Kidney tubule cell (primary cell): ENCODE measurements around the gene LRRC4C.

ENCODE experiments used
- DNase-seq: peaks from one replicate; pipeline ENCODE4 v3.0.0-alpha.2; 2018; ENCODE audit warnings: low spot score

The LRRC4C gene

DNA sequence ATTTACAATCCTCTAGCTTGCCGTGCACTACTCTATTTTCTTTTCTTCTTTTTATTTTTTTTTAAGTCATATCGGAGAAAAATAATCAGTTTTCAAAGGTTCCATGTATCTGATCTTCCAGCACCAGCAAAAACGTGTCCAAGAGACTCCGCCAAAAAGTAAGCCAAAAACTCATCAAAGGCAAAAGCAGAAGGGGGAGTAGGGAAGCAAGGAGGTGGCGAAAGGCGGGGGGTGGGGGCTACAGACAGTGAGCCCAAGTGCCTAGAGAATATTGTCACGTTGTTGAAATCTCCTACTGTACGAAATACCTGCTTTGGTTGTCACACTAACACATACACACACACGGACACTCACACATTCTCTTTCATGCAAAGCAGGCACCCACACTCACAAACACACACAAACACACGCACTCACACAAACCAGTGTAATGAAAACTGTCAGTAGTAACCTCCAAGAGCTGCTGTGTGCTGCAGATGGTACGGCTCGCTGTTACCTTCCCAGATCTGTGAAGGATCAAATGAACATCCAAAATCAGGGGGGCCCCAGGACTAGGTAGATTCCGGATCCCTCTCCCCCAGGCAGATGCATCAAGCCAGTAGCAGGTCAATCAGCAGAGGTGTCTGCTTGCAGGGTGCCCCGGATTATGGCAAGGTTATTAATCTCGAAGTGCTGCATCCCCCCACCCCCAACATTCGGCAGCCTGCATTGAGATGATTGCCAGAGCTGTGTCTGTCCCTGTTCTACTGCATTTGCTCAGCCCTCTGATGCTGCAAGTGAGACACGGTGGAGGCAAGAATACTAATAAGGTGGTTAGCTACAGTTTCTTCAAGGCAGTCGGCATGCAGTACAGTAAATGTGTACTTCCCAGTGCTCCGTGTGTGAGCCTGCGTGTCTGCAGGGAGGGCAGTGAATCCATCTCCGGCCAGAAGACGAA lies at the start of gene LRRC4C:
TSS of gene LRRC4C (minus strand) at position 188 of the 937 bp plus-strand sequence.
- DNase-seq, result no peak

DNA sequence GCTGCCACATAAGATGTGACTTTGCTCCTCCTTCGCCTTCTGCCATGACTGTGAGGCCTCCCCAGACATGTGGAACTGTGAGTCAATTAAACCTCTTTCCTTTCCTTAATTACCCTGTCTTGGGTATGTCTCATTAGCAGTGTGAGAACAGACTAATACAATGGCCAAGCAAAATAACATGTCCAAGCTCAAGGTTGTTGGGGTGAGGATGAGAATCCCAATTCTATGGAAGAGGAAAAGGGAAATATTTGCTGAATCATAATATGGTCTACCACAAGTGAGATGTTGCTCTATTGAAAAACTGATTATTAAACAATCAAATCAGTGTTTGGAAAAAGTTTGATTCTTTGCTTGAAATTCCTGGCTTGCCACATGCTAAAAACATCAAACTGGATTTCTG lies 48.7 kb upstream of the LRRC4C start:
- no peak for DNase-seq

DNA sequence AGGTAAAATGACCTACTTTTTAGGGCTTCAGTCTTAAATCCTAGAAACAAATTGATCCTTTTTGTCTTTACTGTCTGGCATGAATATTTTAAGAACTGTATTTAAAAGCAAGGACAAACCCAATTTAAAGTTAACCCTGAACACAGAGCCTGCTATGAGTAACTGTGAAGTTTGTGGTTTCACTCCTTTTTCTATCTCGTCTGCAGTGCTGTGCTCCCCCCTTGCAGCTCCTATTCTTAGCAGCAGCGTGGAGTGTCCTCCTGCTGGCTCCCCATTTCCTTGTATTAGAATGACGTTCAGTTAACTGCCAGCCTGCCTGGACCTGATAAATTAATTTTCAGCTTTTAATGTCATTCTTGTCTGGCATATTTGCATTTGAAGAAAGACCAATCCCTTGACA lies 40.0 kb upstream of the LRRC4C start:
- DNase-seq, result no peak

DNA sequence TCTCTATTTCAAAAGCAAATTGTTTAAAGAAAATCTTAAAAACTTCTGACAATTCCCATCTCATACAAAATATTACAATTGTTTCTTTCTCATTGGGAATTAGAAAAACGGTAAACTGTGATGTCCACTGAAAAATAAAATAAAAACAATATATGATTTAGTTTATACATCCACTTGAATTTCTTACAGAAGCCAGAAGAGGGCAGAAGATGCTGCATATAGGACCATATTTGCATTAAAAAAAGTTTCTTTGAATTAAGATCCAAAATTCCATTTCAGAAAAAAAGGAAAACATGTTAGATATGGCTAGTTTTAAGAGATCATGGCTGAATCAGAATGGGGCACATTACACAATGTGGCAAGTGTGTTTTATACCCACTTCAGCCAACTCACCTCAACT lies 39.3 kb upstream of the LRRC4C start:
- DNase-seq, result peak; percentile 5

DNA sequence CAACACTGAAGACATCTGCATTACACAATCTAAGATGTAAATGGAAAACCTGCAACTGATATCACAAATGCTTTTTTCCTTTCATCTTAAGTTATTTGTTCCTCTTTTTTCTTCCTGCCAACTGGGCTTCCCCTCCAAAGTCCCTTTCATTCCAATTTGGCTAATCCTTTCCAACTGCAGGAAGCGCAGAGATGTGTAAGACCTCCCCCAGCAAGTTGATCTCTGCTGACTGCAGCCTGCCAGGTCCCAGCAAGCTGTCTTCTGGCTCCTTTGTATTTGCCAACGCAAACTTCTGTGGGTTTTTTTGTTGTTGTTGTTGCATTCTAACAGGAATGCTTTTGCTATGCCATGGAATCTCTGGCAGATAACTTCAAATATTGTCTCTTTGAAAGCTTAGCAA lies 38.5 kb upstream of the LRRC4C start:
- DNase-seq, result no peak

DNA sequence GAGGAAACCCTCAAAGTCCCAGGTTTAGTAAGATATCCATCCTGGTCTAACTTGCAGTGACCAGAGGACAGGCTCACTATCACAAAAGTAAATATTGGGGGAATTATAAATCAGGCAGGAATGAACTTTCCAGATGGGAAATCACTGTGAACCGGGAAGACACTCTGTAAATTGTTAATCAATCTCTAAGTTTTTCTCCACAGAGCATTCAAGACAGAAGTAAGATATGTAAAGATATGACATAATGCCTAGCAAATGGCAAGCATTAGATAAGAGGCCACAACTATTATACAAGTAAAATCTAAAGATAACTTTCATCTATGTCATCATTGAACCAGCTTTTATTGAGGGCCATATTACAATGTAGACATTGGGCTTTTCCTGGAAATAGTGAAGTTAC lies 35.3 kb upstream of the LRRC4C start:
- DNase-seq, result no peak

DNA sequence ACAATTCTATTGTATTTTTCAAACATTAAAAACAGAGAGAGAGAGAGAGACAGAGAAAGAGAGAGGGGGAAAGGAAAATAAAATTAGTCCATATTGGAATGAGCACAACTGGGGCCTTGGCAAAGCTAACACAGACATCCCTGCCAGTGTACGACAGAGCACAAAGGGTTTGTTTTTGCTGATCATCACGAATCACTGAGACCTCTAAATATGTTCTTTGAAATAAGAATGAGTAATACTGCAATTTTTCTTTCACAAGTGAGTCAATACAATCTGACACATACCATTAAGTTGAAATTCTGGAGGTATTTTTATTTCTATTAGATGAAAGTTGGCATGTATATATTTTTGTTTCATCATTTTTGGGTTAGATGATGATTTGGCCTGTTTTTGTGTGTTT lies 27.0 kb upstream of the LRRC4C start:
- peak; percentile 3 for DNase-seq

DNA sequence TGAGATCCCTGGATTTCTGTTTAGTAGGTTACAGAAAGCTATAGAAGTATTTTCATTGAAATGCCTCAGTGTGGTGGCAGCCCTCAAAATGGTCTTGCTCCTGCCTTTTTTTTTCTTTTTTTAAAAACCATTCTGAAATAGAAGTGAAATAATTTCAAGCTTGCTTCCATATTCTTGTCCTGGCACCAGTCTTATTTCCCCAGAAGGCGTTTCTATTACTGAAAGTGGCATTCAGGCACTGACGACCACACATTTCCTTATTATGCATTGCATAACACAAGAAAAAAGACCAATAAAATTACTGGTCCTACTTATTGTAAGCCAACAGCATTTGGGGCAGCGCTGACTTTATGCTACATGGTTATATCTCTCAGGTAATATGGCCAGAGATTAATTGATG lies 24.5 kb upstream of the LRRC4C start:
- DNase-seq, result no peak

DNA sequence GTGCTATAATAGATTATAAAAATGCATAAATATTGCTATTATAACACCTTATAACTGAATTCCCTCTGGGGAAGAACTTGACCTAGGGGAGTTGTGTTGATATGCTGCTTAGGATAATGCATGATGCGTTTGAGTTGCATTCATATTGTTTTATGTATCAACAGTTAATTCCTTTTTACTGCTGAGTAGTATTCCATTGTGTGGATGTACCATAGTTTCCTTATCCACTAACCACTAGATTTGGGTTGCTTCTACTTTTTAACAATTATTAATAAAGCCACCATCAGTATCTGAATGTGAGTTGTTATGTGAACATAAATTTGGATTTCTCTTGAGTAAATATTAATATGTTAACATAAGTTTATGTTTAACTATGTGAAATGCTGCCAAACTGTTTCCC lies 19.7 kb upstream of the LRRC4C start:
- no peak for DNase-seq

DNA sequence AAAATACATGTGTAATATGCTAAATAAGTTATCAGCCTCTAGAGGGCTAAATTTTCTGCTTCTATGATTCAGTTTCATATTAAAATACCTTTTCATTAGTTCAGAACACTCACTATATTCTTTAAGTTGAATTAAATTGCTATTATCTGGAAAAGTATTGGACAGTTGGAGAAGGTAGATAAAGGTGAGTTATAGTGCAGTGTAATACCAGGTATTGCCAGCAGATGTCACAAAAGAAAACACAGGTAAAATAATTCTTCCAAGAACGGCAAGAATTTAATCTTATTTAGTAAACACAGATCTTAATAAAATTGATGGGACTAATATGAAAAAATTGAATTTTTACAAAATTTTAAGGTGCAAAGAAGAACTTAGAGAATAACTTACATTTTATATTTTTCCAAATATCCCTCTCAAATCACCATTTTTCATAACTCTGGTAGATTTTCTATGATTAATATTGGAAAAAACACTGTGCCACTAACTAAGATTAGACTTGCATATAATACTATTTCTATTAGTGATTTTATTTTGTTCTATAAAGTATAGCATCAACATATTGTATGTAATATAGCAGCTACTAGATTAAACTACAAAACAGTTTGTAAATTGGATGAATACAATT lies 1.7 kb upstream of the LRRC4C start:
- DNase-seq, result peak; percentile 27

DNA sequence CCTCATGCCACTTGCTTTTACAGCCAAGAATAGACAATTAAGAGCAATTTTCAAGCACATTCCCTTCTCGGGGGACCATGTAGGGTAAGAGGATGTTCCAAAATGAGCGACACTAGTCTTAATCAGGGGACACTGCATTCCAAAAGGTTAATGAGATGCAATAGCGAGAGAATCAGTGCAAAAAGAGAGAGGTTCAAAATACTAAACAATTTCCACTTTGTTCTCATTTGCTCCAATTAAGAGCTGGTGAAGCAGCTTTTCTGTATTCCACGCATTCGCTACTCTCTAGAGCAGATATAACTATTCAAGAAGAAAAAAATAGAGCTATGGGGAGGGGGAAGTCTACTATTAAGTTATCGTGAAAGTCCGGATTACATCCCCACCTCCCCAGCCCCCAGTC lies 811 bp downstream of the LRRC4C start:
- no peak for DNase-seq

DNA sequence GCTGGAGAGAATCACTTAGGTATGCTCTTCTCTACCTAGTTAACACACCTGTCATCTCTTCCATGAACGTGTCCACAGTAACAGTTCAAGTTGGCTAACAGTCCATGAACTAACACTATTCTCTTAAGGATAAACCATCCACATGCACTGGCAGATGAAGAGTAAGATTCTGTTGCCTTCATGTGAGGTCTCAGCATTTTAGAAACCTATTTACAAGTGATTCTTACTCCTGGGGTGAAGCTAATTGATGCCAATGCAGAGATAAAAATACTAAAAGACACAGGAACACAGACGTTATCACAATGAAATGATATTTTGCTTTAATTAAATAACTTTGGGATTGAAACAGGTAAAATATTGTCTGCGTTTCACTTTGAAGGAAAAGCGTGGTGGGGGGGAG lies 1.3 kb downstream of the LRRC4C start:
- no peak for DNase-seq

DNA sequence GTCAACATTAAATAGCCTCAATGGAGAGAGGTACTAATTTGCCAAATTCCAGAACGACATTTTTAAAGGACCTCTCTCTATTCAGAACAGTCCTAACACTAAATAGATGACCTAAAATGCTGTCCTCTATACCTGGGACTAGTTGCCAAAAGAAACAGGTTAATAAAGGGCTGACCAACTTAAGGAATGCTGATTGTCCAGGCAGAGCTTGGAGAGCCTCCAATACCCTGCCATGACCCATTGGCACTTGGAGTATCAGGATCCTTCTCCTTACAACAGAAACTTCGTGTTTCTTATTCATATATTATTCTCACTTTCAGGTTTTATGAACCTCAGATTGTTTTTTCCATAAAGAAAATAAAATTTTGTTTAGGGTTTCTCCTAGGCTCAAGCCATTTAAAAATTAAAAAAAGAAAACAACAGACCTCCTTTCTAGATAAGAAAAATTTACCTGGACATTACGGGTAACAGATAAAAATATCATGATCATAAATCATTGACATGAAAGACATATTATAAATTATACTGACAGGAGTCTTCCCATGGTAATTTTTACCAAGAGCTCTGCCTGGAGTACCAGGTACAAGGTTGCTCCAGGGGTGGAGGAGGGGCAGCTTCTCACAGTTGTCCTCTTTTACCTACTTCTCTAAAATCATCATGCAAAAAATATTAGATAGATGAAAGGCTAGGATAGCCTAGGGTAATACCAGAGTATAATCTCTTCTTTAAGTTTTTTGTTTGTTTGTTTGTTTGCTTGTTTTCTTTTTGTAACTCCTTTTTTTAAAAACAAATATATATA lies 2.0 kb downstream of the LRRC4C start:
- no peak for DNase-seq

DNA sequence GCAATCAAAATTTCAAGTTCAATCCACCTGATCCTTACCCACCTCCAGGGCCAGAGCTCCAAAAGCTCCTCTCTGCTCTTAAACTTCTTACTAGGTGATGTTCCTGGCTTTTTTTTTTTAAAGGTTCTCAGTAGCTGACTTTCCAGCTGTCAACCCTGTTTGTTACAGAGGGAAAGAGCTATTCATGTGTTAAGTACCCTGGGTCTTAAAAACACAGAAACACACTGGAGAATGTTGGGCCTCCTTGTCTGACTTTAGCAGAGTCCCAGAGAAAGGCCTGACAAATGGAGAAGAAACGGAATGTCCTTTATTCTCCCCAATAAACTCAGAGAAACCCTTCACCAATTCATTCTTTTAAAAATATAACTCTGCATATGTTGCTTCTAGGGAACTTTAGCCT lies 3.2 kb downstream of the LRRC4C start:
- no peak for DNase-seq

DNA sequence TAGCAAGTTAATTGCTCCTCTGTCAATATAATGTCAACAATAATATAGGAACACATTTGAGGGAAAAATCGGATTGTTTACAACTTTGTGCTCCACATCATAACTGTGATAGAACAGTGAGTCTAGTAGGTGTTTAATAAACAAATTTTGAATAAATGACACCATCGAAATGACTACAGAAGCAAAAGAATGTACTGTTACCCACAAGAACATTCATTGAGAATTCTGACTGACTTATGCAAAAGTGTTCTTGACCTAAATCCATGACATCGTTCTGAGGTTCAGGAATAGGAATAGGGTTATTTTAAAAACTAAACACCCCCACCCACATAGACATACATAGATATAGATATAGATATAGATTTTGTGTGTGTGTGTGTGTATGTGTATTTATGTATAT lies 8.4 kb downstream of the LRRC4C start:
- no peak for DNase-seq

DNA sequence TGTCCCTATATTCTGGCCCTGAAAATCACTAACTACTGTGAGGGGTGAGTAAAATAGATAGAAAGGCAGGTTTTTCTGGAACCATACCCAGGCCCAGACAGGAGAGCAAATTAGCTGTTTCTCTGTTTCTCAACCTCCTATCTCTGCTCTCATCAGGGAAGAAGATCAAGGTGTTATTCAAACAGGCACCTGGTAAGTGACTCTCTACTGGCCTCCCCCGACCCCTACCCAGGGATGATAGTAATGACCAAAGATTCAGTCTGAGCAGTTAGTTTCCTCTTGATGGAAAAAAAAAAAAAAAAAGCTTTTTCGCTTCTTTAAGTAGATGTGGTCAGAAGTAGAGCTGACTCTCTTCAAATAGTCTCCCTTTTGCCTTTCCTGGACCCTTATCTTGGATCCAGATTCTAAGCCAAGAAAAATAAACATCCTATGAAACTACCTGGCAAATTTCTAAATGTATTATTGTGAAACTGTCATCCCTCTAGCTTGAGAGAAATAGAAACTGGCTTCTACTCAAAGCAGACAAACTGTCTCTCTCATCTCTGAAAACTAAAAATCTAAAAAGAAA lies 9.9 kb downstream of the LRRC4C start:
- no peak for DNase-seq

DNA sequence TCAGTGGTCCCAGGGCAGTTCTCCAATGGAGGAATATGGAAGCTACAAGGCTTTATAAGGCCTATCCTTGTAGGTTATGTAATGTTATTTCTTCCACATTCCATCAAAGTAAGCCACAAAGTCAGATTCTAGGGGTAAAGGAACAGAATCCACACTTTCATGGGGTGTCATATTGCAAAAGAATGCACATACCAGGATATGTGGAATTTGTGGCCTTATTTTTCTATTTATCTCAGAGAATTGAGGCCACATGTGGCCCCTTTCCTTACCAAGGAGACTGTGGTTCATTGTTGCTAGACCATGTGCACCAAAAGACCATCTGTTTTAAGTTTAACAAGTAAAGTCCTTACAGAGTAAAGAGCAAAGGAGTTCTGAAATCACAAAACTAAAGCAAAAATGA lies 12.9 kb downstream of the LRRC4C start:
- no peak for DNase-seq

DNA sequence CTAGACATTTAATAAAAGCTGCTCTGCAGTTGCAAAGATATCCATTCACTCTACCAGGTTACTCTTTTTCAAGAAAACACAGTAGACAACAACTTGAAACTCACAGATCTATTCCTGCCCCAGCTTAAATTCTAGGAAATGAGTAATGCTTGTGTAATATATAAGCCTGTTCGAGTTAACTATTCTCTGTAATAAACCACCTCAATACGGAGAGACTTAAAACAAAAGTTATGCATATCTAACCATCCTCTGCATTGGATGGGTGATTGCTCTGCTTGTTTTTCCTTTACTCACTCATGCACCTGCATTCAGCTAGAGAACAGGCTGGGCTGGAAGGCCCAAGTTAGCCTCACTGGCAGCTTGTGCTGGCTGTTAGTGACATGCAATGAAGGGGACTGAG lies 13.3 kb downstream of the LRRC4C start:
- peak; percentile 85 for DNase-seq

DNA sequence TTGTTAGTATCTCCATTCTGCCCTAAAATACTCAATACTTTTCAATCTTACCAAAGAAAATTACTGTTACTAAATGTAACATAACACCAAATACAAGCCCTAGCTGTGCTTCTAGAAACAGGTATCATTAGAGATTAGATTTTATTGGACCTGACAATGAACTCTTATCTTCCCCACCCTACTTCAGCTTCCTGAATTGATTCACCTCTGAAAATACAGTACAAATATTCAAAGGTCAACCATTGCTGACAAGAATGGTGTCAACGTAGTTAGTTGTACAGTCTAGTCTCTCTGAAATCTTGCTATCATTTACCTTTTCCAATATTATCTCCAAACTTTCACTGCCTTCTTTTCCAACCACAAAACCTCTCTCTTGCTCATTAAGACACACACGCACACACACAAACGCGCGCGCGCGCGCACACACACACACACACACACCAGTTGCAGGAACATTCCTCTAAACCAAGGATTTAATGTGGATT lies 22.4 kb downstream of the LRRC4C start:
- no peak for DNase-seq

DNA sequence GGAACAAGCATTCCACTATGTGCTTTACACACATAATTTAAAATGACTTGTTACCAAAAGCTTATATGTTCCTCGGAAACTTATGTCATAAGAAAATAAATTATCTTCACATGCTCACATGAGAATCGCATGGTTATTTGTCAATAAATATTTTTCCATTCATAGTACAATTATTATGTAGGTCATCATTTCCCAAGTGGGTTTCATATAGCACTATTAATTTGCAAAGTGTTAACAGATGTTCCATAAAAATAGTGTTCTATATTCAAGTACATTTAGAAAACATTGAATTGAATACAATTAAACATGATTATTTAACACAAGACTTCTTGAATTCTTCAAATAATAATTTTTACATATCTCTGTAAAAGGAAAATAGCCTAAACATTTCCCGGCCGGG lies 23.9 kb downstream of the LRRC4C start:
- no peak for DNase-seq

DNA sequence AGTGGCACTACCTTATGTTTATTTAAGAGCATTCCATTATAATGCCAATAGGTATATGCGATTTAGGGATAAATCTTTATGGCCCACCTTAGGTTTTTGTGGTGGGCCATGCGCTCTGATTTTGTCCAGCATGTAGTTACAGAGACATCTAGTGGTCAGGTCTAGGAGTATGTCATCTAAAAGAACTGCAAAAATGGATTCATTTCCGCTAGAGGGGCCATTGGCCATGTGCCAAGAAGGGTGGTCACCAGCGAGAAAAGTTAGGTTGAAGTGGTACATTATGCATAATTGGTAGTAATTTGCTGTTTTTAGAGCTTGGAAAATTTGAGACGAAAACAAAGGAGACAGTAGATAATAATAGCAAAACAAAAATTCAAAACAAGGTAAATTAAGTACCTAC lies 27.7 kb downstream of the LRRC4C start:
- peak; percentile 14 for DNase-seq

DNA sequence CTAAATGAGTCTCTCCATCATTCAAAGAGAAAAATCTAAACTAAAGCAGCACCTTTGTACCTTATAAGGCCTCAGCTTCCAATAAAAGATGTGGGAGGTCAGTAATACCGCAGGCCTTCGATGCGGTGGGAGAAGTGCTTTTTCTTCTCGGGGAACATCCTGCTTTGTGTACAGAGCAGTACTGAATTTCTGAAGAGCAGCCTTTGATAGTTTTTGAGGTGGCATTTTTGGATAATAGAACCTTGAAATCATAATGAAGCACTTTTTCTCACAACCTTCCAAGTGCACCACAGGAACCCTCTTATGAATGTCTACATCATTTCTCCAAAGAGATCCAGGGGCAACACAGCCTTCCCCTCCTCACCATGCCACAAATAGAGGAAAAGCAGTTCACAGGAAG lies 39.6 kb downstream of the LRRC4C start:
- DNase-seq, result no peak
